Gastroesophageal sphincter (tissue), 4 donors: Measurements from ENCODE around the gene METTL17. TPM values are rescaled to one million over a fixed set of nuclear protein-coding genes. Genes with fewer than 3 reads are reported as not detected.

Experiments used
- ATAC-seq: fragments of 150-250 bp; one replicate; pipeline ENCODE4 v1.9.1; 2016; ENCODE audit warnings: mild to moderate bottlenecking, moderate library complexity
- H3K27ac ChIP-seq, 4 donors: fragments of 200-600 bp; sonication (generic) in 3 of 4; 1 replicate in 3 of 4; 2 replicates in 1 of 4; pipeline ENCODE4 v1.5.1; 2016 to 2019
- H3K27me3 ChIP-seq: fragments of 200-600 bp; sonication (generic); one replicate; pipeline ENCODE4 v1.5.1; 2019
- H3K36me3 ChIP-seq, 2 donors: fragments of 200-600 bp; sonication (generic); one replicate each; pipeline ENCODE4 v1.5.1; 2019; ENCODE audit warnings: control low read depth in 1 of 2
- H3K4me1 ChIP-seq, 3 donors: fragments of 200-600 bp; sonication (generic); 1 replicate in 2 of 3; 2 replicates in 1 of 3; pipeline ENCODE4 v1.5.1; 2016 to 2019; ENCODE audit warnings: control low read depth in 2 of 3
- H3K4me3 ChIP-seq, 2 donors: fragments of 200-600 bp; sonication (generic); one replicate each; pipeline ENCODE4 v1.5.1; 2019; ENCODE audit warnings: mild to moderate bottlenecking in 1 of 2, moderate library complexity in 1 of 2
- H3K9me3 ChIP-seq, 3 donors: fragments of 200-600 bp; sonication (generic); one replicate each; pipeline ENCODE4 v1.5.1; 2017 to 2019; ENCODE audit warnings: control low read depth in 2 of 3
- EP300 ChIP-seq: sonication (generic); formaldehyde crosslinking; IDR thresholded peaks from one replicate; pipeline ENCODE4 v1.6.1; 2017; ENCODE audit warnings: antibody characterized with exemption, mild to moderate bottlenecking
- POLR2A ChIP-seq, 2 donors: fragments of 450-650 bp; IDR thresholded peaks; one replicate each; pipeline ENCODE4 v1.6.1; 2017; ENCODE audit warnings: antibody characterized with exemption in 2 of 2, mild to moderate bottlenecking in 2 of 2, moderate library complexity in 1 of 2
- POLR2AphosphoS5 ChIP-seq: sonication (generic); formaldehyde crosslinking; IDR thresholded peaks from one replicate; pipeline ENCODE4 v1.6.1; 2017; ENCODE audit warnings: antibody characterized with exemption
- WGBS, 2 donors: methylation state at CpG; one replicate each; pipeline ENCODE4 v1.1.5; 2018; ENCODE audit warnings: low coverage in 1 of 2; 5-methylcytosine and 5-hydroxymethylcytosine counted together
- small RNA-seq, 4 donors: library from RNA; depleted of rRNA; stranded (forward); fragments of <200 nt; gene quantifications; one replicate each; pipeline ENCODE3, GENCODE V24; 2016
- total RNA-seq, 4 donors: library from RNA; depleted of rRNA; stranded (reverse); fragments of >200 nt; gene quantifications; one replicate each; pipeline ENCODE4 v1.1.0, GENCODE V29; 2016
- TF ChIP-seq, protein P1 (sequence below), 4 experiments: fragments of 200-600 bp in 2 of 4; fragments of 450-650 bp in 2 of 4; sonication (generic) in 1 of 4; IDR thresholded peaks; one replicate each; pipeline ENCODE4 v1.5.1; 2017 to 2019; ENCODE audit warnings: antibody characterized with exemption in 4 of 4, mild to moderate bottlenecking in 2 of 4, moderate library complexity in 2 of 4

Gene METTL17
- total RNA-seq, 4 donors from 2014 or later, result 25.2 to 94.9 (median 64.1) TPM

GRCh38 chr14:21041676-21042433 lies 52.1 kb downstream of the METTL17 start, which contains the start of gene RNASE7:
RNASE7 (plus strand) TSS chr14:21042362; CDS start chr14:21042993, 631 bp downstream.
- no peak for ATAC-seq

DNA sequence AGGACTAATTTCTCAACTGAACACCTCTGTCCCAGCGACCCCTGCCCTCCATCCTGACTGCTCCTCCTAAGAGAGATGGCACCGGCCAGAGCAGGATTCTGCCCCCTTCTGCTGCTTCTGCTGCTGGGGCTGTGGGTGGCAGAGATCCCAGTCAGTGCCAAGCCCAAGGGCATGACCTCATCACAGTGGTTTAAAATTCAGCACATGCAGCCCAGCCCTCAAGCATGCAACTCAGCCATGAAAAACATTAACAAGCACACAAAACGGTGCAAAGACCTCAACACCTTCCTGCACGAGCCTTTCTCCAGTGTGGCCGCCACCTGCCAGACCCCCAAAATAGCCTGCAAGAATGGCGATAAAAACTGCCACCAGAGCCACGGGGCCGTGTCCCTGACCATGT lies 53.1 kb downstream of the METTL17 start:
- H3K36me3 ChIP-seq, result no peaks in the 10 kb centered on the region
- peaks cover 14 to 48% (median 17%) of the 10 kb centered on the region in 3 donors for H3K4me1 ChIP-seq
- no peaks in the 10 kb centered on the region for H3K9me3 ChIP-seq
- WGBS, 2 donors, result 55 to 59% methylated on average over 5 to 7 of the region's 8 CpGs
- TF ChIP-seq EP300, result no peak
- no peak overlapping the region for H3K4me3 ChIP-seq
- no peaks in the 10 kb centered on the region for H3K27me3 ChIP-seq
- H3K27ac ChIP-seq, result no peak overlapping the region
- no peak for ATAC-seq

More at GRCh38 chr14:21041676-21042433, 52.1 kb downstream of the METTL17 start, which contains the start of gene RNASE7:
- Histone ChIP-seq H3K9me3 (no peaks in the 10 kb centered on the region), H3K4me1 (peaks cover 14 to 44% (median 17%) of the 10 kb centered on the region in 3 donors), H3K36me3 (no peaks in the 10 kb centered on the region), H3K27me3 (no peaks in the 10 kb centered on the region), H3K27ac (no peak within 1 kb of the TSS), H3K4me3 (no peak within 1 kb of the TSS)
- WGBS, 2 donors, result 66 to 67% methylated on average over 7 to 8 of the region's 11 CpGs
- TF ChIP-seq, protein P1, sequence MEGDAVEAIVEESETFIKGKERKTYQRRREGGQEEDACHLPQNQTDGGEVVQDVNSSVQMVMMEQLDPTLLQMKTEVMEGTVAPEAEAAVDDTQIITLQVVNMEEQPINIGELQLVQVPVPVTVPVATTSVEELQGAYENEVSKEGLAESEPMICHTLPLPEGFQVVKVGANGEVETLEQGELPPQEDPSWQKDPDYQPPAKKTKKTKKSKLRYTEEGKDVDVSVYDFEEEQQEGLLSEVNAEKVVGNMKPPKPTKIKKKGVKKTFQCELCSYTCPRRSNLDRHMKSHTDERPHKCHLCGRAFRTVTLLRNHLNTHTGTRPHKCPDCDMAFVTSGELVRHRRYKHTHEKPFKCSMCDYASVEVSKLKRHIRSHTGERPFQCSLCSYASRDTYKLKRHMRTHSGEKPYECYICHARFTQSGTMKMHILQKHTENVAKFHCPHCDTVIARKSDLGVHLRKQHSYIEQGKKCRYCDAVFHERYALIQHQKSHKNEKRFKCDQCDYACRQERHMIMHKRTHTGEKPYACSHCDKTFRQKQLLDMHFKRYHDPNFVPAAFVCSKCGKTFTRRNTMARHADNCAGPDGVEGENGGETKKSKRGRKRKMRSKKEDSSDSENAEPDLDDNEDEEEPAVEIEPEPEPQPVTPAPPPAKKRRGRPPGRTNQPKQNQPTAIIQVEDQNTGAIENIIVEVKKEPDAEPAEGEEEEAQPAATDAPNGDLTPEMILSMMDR (IDR thresholded peaks at IDR 0.05), result no peak
- no peak for TF ChIP-seq POLR2AphosphoS5
- no peak for TF ChIP-seq EP300
- no peak for TF ChIP-seq POLR2A (IDR thresholded peaks at IDR 0.05)

DNA sequence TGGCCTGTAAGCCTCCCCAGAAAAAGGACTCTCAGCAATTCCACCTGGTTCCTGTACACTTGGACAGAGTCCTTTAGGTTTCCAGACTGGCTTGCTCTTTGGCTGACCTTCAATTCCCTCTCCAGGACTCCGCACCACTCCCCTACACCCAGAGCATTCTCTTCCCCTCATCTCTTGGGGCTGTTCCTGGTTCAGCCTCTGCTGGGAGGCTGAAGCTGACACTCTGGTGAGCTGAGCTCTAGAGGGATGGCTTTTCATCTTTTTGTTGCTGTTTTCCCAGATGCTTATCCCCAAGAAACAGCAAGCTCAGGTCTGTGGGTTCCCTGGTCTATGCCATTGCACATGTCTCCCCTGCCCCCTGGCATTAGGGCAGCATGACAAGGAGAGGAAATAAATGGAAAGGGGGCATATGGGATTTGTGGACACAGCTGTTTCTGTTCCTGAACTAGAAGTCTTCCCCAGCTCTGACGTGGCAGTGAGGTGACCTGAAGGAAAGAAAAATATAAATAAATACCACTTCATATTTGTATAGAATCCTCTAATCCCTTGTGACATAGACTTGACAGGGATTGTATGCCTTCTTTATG lies 53.7 kb downstream of the METTL17 start:
- peaks cover 13 to 43% (median 13%) of the 10 kb centered on the region in 3 donors for H3K4me1 ChIP-seq

DNA sequence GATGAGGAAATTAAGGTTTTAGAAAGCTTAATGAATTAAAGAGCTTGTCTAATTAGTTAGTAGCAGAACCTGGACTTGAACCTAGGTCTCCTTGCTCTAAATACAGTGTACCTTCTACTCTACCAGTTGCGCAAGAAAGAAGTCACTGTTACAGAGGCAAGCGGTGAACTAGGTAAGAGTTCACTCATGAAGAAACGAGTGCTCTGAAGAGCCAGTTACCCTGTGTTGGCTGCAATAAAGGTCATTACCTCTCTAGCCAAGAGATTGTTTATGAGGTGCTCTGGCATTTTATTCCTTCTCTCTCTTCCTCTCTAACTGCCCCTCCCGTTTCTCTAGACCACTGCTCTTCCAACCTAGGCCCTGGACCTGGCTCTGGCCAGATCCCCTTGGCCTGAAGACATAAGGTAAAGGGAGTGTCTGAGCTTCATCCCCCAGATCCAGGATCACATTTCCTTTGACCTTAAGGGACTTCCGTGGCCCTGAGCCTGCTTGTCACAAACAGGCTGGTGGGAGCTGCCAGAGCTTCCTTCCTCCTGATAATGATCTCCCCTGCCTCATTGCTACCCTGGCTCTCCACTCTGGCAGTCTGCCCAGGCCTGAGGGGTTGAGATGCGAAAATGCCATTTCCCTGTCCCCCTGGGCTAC lies 54.3 kb downstream of the METTL17 start:
- H3K27me3 ChIP-seq, result no peaks in the 10 kb centered on the region
- ATAC-seq, result no peak
- peak overlapping the region in 1 of 4 donors; percentile 10 for H3K27ac ChIP-seq
- no peaks in the 10 kb centered on the region for H3K36me3 ChIP-seq
- peaks cover 8 to 36% (median 9%) of the 10 kb centered on the region in 3 donors for H3K4me1 ChIP-seq
- TF ChIP-seq EP300 (no peak), POLR2AphosphoS5 (no peak), POLR2A (IDR thresholded peaks at IDR 0.05) (no peak)
- TF ChIP-seq, protein P1 (IDR thresholded peaks at IDR 0.05), result no peak
- WGBS, 2 donors, result 27 to 49% methylated on average over 2 to 6 of the region's 6 CpGs
- no peak overlapping the region for H3K4me3 ChIP-seq
- no peaks in the 10 kb centered on the region for H3K9me3 ChIP-seq

More for the DNA sequence above, 53.7 kb downstream of the METTL17 start:
- Histone ChIP-seq H3K27me3 (no peaks in the 10 kb centered on the region), H3K27ac (no peak overlapping the region), H3K4me3 (no peak overlapping the region), H3K36me3 (no peaks in the 10 kb centered on the region), H3K9me3 (no peaks in the 10 kb centered on the region)
- no peak for TF ChIP-seq POLR2AphosphoS5
- TF ChIP-seq, protein P1 (IDR thresholded peaks at IDR 0.05), result no peak
- TF ChIP-seq POLR2A (IDR thresholded peaks at IDR 0.05), result no peak
- no peak for TF ChIP-seq EP300
- ATAC-seq, result no peak
- WGBS, 2 donors, result 0 to 30% methylated on average over 1 of the region's 2 CpGs

Small RNAs within 50 kb of the gene (small RNA-seq; reads per million reads assigned to genes)
- 0 reads per million in 4 donors for gene RN7SL189P

Other genes with a start within 250 kb of the METTL17 start
- gene EDDM3A, start 244.1 kb upstream of the METTL17 start, total RNA-seq, result not detected
- gene EDDM3B, start 221.6 kb upstream of the METTL17 start, total RNA-seq, result not detected
- gene RNASE6, start 208.7 kb upstream of the METTL17 start, total RNA-seq, result 10 to 100 TPM in 1 of 4 donors, 1 to 10 TPM in 3; 4.0 to 22.5 (median 6.5) TPM
- 100 to 1,000 TPM in 3 of 4 donors, 10 to 100 TPM in 1; 87.2 to 780 (median 336) TPM for gene RNASE1, start 187.1 kb upstream of the METTL17 start, total RNA-seq
- not detected for gene RNASE3, start 98.6 kb upstream of the METTL17 start, total RNA-seq
- 1 to 10 TPM in 2 of 4 donors, under 1 TPM in 1, not detected in 1; 0.93 to 7.2 (median 1.8) TPM for gene RNASE2, start 34.5 kb upstream of the METTL17 start, total RNA-seq
- gene SLC39A2, start 9.3 kb downstream of the METTL17 start, total RNA-seq, result under 1 TPM in 1 of 4 donors, not detected in 3; 0.59 TPM
- gene NDRG2, start 35.1 kb downstream of the METTL17 start, total RNA-seq, result 100 to 1,000 TPM; 155 to 259 (median 187) TPM
- gene TPPP2, start 40.2 kb downstream of the METTL17 start, total RNA-seq, result not detected
- not detected for gene RNASE13, start 44.8 kb downstream of the METTL17 start, total RNA-seq
- under 1 TPM in 1 of 4 donors, not detected in 3; 0.23 TPM for gene RNASE7, start 52.4 kb downstream of the METTL17 start, total RNA-seq
- not detected for gene RNASE8, start 67.8 kb downstream of the METTL17 start, total RNA-seq
- gene ARHGEF40, start 80.3 kb downstream of the METTL17 start, total RNA-seq, result 10 to 100 TPM; 18.6 to 37.6 (median 26.8) TPM
- gene ZNF219, start 108.7 kb downstream of the METTL17 start, total RNA-seq, result 100 to 1,000 TPM in 1 of 4 donors, 10 to 100 TPM in 3; 42.5 to 112 (median 77.4) TPM
- under 1 TPM in 1 of 4 donors, not detected in 3; 0.94 TPM for gene TMEM253, start 111.1 kb downstream of the METTL17 start, total RNA-seq
- gene OR5AU1, start 166.1 kb downstream of the METTL17 start, total RNA-seq, result not detected